HG03439 (cell line): Measurements from ENCODE around the gene PAK1.

ENCODE experiments used
- ATAC-seq: cut with Tn5 transposase; IDR thresholded peaks from one replicate; pipeline ENCODE4 v1.9.1; 2021; ENCODE audit warnings: mild to moderate bottlenecking, moderate library complexity; ENCODE audit not compliant: unreplicated experiment

PAK1 gene

DNA sequence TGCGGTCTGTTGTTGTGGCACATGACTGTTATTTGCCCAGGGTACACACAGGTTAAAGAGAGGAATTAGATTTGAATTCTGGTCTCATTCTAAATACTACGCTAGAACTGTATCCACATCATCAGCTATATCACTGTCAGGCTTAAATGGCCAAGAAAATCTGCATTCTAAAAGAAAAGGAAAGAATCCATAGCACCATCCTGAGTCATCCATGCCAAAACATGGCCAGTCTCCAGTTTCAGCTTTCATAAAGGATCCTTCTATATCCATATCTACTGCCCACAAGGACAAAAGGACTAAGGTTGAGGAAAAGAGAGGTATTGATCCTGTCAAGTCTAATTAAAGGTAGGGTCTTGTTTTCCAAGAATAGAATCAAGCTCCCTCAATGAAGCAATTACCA lies 98.8 kb downstream of the PAK1 start:
- ATAC-seq = no peak

DNA sequence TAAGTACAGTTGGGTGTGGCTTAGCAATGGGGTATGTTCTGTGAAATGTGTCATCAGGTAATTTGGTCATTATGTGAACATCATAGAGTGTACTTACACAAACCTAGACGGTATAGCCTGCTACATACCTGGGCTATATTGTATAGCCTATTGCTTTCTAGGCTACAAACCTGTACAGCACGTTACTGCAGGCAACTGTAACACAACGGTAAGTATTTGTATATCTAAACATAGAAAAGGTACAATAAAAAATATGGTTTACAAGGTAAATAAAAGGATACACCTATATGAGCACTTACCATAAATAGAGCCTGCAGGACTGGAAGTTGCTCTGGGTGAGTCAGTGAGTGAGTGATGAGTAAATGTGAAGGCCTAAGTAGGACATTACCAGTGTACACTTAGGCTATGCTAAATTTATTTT lies 99.3 kb downstream of the PAK1 start:
- ATAC-seq = no peak

DNA sequence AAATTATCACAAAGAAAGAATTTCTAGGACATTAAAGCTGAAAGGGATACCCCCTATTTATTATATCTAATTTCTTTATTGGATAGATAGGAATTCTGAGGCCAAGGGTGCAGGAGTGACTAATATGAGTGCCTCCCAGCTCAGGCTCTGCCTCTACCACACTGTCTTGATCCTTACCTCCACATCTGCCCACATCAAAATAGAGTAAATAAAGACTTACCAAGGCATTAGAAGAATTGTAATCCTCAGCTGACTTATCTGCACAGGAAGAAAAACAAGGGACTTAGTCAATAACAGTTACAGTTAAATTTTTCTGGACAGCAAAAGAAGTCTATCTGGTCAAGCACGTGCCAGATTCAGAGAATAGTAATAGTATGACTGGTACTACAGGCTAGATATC lies 99.8 kb downstream of the PAK1 start:
- no peak for ATAC-seq

- no peak for ATAC-seq
Observed at GRCh38 chr11:77372726-77373125, 101.2 kb downstream of the PAK1 start.

DNA sequence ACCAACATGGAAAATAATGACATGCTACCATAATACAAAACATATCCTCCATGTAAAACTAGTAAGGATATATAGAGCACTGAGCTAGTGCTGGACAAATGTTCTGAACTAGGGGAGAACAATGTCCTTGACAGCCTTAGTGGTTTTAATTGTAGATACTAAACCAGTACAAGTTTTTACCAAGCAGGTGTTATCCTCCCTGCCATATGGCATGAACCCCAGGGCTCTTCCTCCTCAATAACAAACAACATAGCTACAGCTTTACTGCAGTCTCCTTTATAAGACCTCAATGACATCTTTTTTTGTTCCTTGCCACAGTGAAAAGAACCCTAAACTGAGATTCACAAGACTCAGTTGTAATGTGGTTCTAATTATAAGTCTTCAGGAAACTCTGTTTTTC lies 102.2 kb downstream of the PAK1 start:
- no peak for ATAC-seq

GRCh38 chr11:77370217-77370616 lies 103.7 kb downstream of the PAK1 start:
- no peak for ATAC-seq

GRCh38 chr11:77361184-77361583 lies 112.7 kb downstream of the PAK1 start:
- ATAC-seq = no peak

- ATAC-seq = no peak
Observed at GRCh38 chr11:77359481-77359880, 114.4 kb downstream of the PAK1 start.

GRCh38 chr11:77353131-77353530 lies 120.8 kb downstream of the PAK1 start:
- ATAC-seq = no peak

DNA sequence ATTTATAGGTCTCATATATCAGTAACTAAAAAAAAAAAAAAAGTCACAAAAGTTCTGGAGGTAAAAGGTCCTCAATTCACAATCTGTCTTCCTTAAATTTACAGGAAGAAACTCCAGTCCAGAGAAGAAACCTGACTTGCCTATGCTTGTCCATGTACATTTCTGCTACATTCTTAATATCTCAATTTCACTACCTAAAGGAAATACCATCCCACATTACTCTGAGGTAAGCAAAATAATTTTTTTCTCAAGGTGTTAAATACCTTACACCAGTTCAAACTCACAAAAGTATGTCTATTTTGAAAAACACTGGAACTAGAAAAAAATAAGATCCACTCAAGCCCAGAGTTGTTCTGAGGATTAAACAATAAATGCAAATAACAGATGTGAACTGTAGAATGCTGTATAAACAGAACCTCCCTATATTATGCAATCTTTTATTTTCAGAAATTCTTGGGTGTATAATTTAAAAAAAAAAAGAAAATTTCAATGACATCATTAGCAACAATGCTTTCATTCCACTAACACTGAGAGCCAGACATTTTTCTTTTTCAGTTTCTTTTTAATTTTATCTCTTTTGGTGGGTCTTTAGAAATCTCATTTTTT lies 122.5 kb downstream of the PAK1 start:
- no peak for ATAC-seq

DNA sequence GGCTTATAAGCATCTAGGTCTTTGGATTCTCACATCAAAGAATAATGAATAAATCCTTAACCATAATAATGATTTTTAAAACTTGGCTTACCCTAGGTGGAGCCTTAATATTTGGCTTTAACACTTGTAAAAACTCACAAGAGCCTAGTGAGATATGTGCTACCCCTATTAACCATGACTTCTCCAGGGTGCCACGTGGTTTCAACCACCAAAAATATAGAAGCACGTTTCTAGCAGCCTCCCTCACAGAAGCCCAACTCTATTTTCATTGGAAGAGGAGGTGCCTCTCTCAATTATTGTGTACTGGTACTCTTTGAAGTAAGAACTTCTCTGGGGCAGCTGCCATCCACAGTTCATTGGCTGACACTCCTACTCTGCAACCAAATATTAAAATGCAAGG lies 125.9 kb downstream of the PAK1 start:
- ATAC-seq = no peak

DNA sequence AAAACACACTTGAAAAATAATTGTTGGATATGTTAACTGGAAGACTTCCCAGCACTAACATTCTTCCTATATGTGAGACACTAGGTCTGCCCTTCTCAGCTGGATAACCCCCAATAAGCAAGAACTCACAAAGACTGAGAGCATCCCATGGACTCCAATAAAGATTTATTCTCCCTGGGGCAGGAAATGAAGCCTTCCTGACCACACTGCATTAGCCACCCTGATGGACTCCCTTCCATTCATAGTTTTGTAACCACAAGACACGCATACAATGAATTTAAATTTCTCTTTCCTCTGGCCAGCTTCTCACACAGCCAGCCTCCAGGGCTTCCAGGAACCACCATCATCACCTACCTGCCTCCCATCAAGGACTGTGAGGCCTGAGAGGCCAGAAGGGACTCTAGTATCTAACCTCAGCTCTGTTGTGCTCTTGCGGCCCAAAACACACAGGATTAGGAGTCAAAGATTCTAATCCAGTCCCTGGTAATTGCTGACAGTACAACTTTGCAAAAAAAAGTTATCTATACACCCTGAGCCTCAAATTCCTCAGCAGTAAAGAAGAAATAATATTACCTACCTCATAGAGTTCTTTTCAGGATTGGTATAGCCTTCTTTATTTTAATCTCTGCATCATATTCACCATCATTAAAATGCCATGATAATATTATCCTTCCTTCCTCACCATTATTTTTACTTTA lies 126.8 kb downstream of the PAK1 start:
- no peak for ATAC-seq

DNA sequence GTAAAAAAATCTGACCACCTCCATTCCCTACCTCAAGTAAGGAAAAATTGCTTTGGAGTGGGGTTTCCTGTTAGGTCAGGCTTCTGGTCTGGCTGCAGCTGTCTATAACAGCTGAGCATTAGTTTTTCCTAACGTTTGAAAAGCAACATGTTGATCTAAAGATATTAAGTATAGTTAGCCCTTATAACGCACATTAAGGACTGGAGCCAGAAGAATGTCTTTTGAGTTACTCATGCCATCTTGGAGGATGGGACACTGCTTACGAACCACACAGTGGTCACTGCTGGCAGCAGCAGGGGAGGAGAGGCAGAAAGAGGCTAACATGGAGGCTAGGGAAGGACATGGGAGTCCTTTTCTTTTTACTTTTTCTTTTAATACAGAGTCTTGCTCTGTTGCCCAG lies 128.3 kb downstream of the PAK1 start:
- ATAC-seq = no peak

GRCh38 chr11:77340501-77340900 lies 133.4 kb downstream of the PAK1 start:
- no peak for ATAC-seq

GRCh38 chr11:77332259-77332658 lies 141.6 kb downstream of the PAK1 start:
- no peak for ATAC-seq

DNA sequence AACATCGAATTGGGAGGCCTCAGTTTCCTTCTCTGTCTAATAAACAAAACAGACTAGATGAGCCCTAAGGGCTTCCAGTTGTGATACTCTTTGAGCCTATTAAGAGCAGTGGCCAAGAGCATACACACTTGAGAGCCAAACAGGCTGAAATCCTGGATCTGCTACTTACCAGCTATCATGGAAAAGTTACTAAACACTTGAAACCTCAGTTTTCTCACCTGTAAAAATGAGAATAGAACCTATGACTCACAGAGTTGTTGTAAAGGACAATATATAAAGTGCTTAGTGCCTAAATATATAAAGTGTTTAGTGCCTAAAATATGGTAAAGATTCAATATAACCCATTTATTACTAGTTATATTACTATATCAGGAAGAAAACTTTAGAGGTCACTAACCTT lies 148.7 kb downstream of the PAK1 start:
- ATAC-seq = no peak

- ATAC-seq = no peak
Observed at GRCh38 chr11:77324508-77324907, 149.4 kb downstream of the PAK1 start.

- ATAC-seq = no peak
Observed at GRCh38 chr11:77322926-77323590, 150.8 kb downstream of the PAK1 start.

GRCh38 chr11:77322506-77322905 lies 151.4 kb downstream of the PAK1 start:
- no peak for ATAC-seq

- no peak for ATAC-seq
Observed at GRCh38 chr11:77320351-77320750, 153.5 kb downstream of the PAK1 start.

- no peak for ATAC-seq
Observed at GRCh38 chr11:77318600-77318999, 155.3 kb downstream of the PAK1 start.

DNA sequence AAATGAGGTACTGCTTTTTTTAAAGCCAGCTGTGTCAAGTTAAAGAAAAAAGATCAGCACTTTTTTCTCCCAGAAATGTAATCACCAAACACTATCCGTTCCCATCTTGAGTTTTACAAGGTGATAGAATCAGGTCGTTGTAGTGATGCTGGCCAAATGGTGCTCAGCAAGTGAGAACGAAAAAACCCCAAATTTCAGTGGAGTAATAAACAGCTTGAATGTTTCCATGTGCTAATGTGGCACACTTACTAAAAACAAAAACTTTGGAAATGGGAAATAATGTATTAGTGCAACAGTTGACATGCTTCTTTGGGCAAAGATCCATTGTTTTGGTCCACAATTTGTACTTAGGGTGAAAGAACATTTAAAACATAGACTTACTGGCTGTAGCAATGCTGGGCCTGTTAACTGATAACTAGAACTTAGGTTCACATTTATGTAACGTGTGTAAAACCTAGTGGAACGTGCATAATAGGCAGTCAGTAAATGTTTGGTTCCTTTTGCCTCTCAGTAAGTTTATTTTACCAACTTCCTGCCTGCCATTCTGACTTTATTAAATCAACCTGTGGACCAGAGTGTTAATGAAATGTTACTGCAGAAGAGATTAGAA lies 157.1 kb downstream of the PAK1 start:
- no peak for ATAC-seq
